Measurements from ENCODE around the gene STARD7.

GRCh38 chr2:96245609-96246390, 37.2 kb upstream of the STARD7 start:
- TF ChIP-seq ZNF24 (tag by site-specific recombination; IDR thresholded peaks at IDR 0.05) (no peak), CTCF (tag by site-specific recombination; IDR thresholded peaks at IDR 0.05) (no peak), SP2 (tag by site-specific recombination; IDR thresholded peaks at IDR 0.05) (no peak), ZSCAN30 (tag by site-specific recombination; IDR thresholded peaks at IDR 0.05) (no peak), KLF1 (tag by site-specific recombination; IDR thresholded peaks at IDR 0.05) (no peak), MYNN (tag by site-specific recombination; IDR thresholded peaks at IDR 0.05; ENCODE audit: borderline replicate concordance) (no peak), ZNF239 (tag by site-specific recombination; IDR thresholded peaks at IDR 0.05) (no peak), TRIM28 (IDR thresholded peaks at IDR 0.05; ENCODE audit: borderline replicate concordance, low read length) (no peak)
- TF ChIP-seq, protein P1, sequence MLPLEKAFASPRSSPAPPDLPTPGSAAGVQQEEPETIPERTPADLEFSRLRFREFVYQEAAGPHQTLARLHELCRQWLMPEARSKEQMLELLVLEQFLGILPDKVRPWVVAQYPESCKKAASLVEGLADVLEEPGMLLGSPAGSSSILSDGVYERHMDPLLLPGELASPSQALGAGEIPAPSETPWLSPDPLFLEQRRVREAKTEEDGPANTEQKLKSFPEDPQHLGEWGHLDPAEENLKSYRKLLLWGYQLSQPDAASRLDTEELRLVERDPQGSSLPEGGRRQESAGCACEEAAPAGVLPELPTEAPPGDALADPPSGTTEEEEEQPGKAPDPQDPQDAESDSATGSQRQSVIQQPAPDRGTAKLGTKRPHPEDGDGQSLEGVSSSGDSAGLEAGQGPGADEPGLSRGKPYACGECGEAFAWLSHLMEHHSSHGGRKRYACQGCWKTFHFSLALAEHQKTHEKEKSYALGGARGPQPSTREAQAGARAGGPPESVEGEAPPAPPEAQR (tag by site-specific recombination; IDR thresholded peaks at IDR 0.05), result no peak

Measured in HEK293 (cell line).